GM21576 (cell line): Measurements from ENCODE around the gene TNFAIP2.

ENCODE experiments used
- ATAC-seq: cut with Tn5 transposase; IDR thresholded peaks from one replicate; pipeline ENCODE4 v1.9.1; 2021; ENCODE audit warnings: mild to moderate bottlenecking, moderate library complexity; ENCODE audit not compliant: unreplicated experiment

TNFAIP2 gene

DNA sequence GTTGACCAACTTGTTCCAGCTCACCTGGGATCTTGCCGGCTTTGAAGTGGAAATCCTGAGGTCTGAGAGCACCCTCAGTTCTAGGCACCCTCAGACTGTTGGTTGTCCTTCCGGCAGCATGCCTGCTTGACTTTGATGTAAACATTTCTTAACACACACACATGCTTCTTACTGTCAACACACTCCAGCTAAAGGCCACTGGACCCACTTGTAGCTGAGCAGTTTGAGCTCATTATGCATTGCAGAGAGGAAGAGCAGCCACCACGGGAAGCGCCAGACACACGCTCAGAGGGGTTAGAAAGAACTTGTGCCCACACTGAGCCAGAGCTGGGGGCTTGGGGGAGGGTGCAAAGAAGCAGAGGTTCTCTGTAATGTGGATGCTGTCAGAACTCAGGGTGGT, 55.8 kb downstream of the TNFAIP2 start:
- no peak for ATAC-seq

DNA sequence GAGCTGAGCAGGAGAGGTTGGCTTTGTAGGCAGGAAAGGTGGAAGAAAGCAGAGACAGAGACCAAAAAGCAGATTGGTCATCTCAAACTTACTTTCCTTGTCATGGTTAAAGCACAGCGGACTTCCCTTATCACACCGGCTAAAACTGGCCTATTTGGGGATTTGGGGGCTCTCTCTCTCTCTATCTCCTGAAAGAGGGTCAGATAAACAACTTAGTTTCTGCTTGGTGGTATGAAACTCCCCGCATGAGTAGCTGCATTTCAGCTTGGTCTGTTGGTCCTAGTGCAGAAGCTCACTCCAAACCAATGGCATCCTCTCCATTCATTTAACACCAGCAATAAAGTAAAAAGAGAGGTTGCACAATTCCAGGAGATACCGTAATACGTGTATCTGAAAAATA, 57.1 kb downstream of the TNFAIP2 start:
- no peak for ATAC-seq

DNA sequence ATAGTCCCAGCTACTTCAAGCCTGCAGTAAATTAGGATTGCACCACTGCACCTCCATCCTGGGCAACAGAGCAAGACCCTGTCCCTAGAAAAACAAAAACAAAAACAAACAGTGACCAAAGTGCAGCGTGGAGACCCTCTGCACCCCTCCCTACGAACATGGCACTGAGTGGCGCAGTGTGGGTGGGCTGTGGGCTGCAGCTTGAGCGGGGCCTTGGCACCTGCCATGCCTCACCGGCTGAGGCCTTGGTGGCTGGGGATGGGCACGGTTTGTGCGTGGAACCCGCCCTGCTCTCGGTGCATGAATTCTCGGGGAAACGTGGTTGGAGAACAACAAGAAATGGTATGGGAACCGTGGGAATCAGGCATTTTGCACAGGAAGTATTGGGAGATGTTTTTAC, 60.8 kb downstream of the TNFAIP2 start:
- ATAC-seq = no peak

DNA sequence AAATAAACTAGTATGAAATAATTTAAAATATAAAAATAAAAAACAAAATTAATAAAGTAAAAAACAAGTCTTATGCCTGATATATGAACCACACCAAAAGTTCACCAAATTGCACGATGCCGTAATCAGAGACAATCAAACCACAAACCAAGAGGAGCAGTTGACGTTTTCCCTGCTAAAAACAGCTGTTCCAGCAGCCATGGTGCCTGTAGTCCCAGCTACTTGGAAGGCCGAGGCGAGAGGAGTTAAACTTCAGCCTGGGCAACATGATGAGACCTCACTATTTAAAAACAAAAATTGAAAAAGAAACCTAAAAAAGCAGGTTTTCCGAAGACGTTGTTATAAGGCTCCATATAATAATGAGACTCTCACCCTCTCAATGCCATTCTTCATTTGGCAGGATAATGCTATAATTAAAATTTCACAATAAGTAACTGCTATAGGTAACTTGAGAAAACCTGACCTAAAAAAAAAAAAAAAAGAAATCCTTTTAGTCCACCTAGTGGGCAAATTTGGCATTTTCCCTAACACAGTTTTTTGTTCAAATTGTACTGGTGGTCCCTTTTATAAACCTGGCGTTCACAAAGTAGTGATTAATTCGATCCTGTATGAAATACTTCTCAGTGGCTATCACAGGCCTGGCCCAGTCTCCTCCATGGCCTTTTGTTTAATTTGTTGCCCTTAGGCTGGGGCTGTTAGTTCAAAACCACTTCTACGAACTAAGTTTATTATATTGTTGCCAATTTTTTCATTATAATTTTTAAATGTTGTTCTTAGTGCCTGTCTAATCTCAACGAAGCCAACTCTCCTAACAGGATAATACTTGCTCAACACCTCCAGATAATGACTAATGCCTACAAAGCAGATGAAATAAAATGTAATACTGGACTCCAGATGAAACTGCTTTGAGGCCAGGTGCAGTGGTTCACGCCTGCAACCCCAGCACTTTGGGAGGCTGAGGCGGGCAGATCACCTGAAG, 62.1 kb downstream of the TNFAIP2 start:
- ATAC-seq = no peak

DNA sequence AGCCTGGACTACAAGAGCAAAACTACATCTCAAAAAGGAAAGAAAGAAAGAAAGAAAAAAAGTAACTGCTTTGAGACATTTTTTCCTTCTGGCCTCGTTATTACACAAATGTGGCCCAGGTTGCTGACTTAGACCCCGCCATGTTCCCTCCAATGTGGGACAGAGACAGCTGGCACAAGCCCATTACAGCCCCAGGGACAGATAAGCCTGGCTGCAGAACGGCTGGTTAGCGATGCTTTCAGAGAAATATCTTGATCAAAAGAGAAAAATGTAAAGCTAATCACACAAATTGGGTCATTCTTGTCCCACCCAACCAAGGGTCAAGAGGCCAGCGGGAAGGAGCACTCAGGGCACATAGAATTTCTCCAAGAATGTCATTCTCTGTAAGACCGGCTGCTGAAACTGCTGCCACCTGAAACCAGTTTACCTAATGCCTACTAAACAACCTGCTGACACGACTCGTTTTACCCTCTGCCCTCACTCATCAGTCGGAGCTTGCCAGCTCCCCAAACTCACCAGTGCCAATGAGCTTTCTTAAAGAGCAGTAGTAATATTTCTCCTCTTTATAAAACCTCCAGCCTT, 63.1 kb downstream of the TNFAIP2 start:
- ATAC-seq = no peak
